ENCODE results near the gene PDE8A.
"Not testable (repeated sequence)": the region's sequence is repeated elsewhere in the genome, so short reads cannot be mapped to it uniquely, and the experiment has no call there.

DNA sequence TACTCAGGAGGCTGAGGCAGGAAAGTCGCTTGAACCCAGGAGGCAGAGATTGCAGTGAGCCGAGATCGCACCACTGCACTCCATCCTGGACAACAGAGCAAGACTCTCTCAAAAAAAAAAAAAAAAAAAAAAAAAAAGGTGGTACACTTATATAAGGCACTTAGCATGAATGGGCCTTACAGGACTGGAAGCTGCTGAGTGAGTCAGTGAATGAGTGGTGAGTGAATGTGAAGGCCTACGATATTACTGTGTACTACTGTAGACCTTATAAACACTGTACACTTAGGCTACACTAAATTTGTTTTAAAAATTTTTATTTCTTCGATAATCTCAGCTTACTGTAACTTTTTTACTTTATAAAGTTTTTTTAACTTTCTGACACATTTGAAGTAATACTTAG lies 15.1 kb downstream of the PDE8A start:
- not testable (repeated sequence) for TF ChIP-seq POLR2A (IDR thresholded peaks at IDR 0.05; ENCODE audit: low read length); GATA1 (IDR thresholded peaks at IDR 0.05; ENCODE audit: low read depth, low read length)
